GM19395 (cell line): ENCODE results near the gene LY6G6F.

ENCODE experiments used
- ATAC-seq: cut with Tn5 transposase; IDR thresholded peaks from one replicate; pipeline ENCODE4 v1.9.1; 2021; ENCODE audit warnings: mild to moderate bottlenecking, moderate library complexity; ENCODE audit not compliant: unreplicated experiment

LY6G6F gene

GRCh38 chr6:31722173-31722572, 15.5 kb downstream of the LY6G6F start:
- no peak for ATAC-seq

GRCh38 chr6:31723245-31723979, 16.7 kb downstream of the LY6G6F start, which contains the start of gene MPIG6B:
MPIG6B (plus strand) TSS chr6:31723373; CDS start chr6:31723384, 11 bp downstream.
- ATAC-seq = no peak

GRCh38 chr6:31723980-31724691, 17.5 kb downstream of the LY6G6F start:
- no peak for ATAC-seq

GRCh38 chr6:31725502-31726350, 19.1 kb downstream of the LY6G6F start:
- no peak for ATAC-seq

DNA sequence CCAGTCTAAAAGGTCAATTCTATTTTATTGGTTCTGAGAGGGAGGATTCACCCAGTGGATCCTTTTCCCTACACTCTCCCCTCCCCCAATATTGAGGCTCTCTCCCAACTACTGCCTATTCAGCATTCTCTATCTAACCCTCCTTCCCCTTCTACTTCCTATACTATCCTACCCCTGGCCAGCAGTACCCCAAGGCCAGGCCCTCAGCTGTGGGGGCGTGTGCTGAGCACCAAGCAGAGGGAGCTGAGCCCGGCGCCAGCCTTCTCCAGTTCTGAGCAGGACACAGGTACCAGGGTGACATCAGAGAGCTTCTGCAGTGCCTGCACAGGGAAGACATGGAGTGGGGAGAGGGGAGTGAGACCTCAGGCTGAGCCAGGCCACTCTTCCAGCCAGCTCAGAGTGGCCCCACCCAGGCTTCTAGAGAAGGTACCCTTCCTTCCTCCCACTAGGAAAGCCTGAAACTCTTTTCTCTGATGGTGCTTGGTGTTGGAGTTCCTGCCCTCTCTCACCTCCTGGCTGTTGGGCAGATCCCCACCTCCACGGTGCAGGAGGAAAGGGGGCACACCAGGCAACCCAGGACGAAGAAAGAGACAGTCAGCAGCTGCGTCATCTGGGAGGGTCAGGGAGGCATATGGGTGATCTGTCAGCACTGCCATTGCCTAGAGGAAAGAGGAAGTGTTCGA, 20.5 kb downstream of the LY6G6F start:
- ATAC-seq = no peak

DNA sequence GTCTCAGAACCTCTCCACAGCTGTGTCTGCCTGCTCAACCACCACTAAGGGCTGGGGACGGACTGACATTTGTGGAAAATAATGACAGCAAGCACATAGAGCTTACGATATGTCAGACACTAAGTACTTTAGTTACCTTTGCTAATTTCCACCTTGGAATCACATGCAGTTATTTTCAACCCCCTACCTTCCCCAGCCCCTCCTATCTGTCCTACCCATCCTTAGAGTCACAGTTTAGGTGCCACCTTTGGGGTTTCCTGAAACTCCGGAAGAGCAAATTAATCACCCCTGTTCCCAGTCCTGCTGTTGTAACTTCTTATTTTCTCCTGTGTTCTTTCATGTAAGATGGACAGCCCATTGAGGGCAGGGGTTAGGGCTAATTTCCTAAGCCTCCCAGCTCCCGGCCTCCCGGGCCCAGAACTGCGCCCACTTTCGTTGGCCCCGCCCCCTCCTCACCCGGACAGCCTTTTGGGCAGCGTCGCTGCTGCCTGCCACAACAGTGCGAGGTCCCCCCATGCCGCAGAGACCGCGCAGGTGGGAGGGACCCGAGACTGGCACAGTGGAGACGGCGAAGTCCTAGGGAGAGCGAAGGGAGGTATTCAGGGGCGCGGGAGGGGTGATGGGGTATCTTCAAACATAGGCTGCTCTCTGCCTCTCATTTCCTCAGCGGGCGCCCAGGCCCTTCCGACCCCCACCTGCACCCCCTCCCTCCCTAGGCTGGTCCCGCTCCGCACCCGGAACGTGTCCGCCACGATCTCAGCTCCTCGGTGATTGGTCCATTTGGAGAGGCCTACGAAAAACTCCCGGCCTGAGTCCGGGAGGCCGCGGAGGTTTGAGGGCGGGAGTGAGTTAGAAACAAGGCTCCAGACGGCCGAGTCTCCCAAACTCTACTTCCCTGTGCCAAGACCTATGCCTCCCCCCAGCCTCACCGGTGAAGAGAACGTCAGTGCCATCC, 21.3 kb downstream of the LY6G6F start:
- no peak for ATAC-seq

DNA sequence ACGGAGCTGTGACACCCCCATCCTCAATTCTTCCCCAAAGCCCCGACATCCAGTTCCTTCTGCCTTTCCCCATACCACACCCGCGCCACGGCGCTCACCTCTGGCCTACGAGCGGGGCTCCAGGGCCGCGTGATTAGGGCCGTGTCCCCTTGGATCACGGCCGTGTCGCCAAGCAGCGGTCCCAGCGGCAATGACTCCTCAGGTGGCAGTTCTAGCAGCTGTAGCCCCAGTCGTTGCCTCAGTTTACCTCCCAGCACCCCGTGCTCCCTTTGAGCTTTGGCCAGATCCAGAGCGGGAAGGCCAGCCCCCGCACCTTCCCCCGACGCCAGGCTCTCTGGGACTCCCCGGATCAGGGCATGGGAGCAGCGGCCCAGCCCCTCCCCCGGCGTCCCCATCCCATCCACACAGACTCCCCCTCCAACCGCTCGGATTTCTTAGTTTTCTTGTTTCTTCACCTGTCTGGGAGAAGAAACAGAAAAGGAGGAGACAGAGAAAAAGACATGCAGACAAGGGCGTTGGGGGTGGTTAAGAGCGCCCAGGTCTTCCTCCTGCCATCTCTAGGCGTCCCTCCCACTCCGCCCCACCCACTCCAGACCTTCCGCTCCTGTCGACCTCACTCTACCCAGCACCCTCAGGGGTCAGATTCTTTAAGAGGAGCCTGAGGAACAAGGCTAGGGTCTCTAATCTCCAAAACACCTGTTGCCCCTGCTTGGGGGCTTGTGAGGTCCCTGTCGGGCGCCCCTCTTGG, 22.3 kb downstream of the LY6G6F start, which contains the start of gene DDAH2:
TSS of gene DDAH2 (minus strand) at position 533 of the 748 bp plus-strand sequence. CDS start at position 395, 138 bp downstream.
- ATAC-seq = no peak

DNA sequence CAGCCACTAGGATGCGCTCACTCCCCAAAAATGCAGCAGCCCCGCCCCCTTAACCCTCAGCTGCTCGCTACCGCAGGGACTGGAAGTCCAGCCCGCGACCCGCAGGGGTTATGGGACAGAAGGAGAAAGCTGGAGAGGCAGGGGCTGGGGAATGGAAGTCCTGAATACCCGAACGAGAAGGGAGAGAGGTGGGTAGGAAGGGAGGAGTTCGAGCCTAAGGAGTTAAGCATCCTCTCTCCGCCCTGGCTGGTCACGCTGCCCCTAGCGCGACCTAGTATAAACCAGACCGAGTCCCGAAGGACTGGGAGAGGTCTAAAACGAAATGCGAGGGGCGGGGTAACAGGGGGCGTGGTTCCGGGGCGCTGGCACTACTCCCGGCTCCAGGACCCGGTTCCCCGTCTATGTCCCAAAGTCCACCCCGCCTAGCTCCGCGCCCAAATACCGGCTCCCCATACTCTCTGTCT, 22.9 kb downstream of the LY6G6F start:
- ATAC-seq = peak; percentile 54

DNA sequence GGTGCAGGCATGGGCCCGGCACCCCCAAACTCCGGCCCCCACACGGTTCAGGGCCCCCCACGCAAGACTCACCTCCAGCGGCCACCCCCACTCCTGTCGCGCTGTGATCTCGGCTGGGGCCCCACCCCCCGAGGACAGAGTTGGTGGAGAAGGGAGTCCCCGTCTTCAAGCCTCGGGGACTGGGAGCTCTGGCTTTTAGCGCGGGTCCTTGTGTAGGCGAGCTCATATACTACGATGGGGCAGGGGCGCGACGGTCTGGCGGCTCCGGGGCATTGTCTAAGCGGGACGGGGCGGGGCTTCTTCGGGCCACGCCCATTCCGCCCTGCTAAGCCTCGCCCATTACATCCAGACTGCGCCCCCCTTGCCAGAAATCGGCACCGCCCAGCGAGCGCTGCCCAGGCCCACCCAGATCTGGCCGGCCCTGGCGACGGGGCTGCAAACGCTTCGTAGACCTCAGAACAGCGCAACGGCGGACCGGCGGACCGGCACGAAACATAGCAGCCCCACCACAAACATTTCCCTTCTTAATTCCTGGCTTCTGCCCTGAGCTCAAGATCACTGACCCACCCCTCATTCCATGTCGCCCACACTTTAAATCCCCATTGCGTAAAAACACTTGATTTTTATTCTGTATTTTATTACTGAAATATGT, 23.4 kb downstream of the LY6G6F start:
- ATAC-seq = peak; percentile 39

DNA sequence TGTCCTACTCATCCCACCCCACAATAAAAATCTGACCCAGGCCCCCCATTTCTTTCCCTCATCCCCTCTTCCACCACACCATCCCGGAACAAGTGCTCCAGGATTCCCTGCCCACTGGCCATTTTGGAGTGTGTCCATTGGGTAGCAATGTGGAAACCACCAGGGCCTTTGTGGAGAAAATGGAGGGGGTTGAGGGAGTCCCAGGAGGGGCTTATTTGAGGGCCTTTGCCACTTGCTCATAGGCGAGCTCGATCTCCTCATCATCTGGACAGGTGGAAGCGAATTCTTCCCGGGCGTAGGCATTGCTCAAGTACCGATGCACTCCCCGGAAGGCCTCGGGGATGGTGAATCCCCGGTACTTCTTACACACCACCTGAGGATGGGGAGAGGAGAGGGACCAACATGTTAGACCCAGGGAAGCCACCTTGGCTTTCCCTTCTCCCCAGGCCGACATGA, 24.0 kb downstream of the LY6G6F start:
- ATAC-seq = no peak

GRCh38 chr6:31732029-31732428, 25.4 kb downstream of the LY6G6F start:
- no peak for ATAC-seq

DNA sequence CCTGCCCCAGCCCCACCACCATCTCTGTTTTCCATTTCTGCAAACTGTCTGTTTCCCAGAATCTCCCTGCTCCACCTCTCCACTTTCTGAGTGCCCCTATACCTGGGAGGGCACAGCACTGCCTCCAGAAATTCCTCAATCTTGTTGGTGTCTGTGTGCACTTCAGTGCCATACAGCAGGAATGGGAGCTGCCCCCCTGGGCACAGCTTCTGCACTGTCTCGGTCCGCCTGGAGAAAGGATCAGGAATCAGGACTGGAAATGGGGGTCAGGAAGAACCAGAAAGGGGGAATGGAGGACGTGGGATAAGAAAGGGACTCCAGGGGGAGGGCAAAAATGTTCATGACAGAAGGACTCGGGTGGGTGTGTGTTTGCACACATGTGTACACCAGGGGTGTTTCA, 27.1 kb downstream of the LY6G6F start:
- ATAC-seq = no peak

DNA sequence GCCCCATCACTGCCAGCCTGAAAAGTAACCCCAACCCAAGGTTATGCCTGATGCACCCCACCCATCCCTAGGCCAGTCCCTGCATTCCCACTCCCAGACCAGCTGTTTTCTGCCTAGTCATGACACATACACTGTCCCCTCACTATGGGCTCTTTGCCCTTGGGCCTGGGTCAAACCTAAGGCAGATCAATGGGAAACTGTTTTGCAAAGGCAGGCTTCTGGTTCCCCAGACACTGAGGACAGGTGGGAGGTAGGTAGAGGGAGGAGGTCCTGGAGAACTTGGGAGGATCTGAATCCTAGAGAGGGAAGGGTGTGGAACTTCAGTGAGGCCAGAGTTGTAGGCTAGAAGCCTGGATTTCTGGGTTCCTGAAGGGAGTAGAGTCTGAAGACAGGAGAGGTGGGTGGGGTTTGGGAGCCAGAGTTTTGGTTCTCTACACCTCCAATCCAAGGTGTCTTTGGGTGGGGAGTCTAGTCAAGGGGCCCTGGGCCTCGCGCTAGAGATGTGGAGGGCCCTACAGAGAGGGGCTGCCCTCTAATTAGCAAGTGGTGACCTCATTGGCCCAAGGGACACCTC, 27.7 kb downstream of the LY6G6F start:
- ATAC-seq = no peak

GRCh38 chr6:31734821-31735406, 28.2 kb downstream of the LY6G6F start:
- no peak for ATAC-seq

DNA sequence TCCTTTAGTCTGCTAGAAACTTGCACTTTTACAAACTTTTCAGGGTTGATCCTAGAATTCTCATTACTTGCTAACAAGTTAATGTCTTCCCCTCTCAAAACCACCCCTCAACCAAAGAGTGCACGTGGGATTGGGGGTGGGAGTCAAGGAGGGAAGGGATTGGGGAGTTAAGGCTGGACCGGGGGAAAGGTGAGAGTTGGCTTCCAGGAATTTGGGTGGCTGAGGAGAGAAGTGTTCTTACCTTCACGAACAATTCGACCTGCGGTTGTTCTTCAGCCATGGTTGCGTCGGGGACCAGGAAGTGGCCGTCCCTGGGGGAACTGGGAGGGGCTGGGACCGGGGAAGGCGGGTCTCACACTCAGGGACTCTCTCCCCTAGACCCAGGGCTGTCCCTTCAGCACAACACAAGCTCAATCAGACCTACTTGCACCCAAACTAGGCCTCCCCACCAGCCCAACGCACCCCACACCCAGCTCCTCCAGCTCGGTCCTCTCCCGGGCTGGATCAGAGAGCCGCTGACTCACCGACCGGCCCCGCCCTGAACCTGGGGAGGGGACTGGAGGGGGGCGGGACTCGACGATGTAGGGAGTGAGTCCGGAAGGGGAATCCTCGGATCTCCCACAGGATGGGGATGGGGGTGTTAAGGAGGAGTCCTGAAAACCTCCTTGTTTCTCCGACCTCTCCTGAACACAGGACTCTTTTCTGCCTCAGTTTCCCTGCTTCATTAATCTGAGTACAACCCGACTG, 29.5 kb downstream of the LY6G6F start, which contains the start of gene CLIC1:
TSS of gene CLIC1 (minus strand) at position 510 of the 747 bp plus-strand sequence. CDS start at position 280, 230 bp downstream.
- peak; percentile 25 for ATAC-seq

GRCh38 chr6:31736768-31737314, 30.2 kb downstream of the LY6G6F start:
- no peak for ATAC-seq
